GM19397 (cell line): ENCODE measurements around the gene SCAPER.
"Not testable (repeated sequence)": the region's sequence is repeated elsewhere in the genome, so short reads cannot be mapped to it uniquely, and the experiment has no call there.

Experiments
- ATAC-seq: cut with Tn5 transposase; IDR thresholded peaks from one replicate; pipeline ENCODE4 v1.9.1; 2021; ENCODE audit warnings: mild to moderate bottlenecking, moderate library complexity; ENCODE audit not compliant: unreplicated experiment

SCAPER gene

DNA sequence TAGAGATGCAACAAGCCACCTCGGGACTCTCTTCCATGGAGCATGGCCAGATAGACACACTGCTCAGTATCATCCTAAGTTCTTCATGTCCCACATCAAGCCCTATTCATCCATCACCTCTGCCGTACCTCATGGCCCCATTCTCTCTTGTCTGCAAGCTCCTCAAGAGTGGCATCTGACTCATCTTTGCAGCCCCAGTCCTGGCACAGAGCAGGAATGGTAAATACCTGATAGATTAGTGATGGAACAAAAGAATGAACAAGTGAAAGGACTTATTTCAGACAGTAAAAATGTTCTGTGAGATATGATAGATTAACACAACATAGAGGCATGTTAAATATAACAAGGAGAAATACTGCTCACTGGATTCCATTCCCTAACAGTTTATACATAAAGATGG, 392.2 kb downstream of the SCAPER start:
- no peak for ATAC-seq

DNA sequence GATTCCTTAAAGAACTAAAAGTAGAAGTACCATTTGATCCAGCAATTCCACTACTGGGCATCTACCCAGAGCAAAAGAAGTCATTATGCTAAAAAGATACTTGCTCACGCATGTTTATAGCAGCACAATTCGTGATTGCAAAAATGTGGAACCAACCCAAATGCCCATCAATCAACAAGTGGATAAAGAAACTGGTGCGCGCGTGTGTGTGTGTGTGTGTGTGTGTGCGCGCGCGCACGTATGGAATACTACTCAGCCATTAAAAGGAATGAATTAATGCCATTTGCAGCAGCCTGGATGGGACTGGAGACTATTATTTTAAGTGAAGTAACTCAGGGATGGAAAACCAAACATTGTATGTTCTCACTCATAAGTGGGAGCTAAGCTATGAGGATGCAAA, 394.5 kb downstream of the SCAPER start:
- not testable (repeated sequence) for ATAC-seq

DNA sequence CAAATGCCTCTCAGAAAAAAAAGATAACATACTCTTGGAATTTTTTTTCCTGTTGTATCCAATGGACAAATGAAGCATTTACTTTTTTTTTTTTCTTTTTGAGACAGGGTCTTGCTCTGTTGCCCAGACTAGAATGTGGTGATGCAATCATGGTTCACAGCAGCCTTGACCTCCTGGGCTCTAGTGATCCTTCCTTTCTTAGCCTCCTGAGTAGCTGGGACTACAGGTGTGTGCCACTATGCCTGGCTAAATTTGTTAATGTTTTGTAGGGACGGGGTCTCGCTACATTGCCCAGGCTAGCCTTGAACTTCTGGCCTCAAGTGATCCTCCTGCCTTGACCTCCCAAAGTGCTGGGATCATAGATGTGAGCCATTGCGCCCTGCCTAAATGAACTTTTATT, 401.3 kb downstream of the SCAPER start:
- ATAC-seq, result no peak

DNA sequence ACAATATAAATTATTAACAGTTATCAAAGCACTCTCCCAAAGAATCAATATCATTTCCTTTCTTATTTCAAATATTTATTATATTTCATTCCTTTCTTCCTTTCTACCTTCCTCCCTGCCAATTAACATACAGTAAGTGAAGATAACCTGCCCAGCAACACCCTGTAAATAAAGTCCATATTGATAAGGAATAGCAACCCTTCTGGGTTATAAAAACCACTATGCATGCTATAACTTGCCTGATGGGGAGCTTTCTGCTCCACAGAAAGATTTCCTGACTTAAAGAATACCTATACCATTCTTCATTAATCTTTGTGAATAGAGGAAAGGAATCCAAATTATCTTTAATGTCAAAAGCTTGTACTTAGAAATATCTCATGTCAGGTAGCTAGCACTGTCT, 402.0 kb downstream of the SCAPER start:
- no peak for ATAC-seq

DNA sequence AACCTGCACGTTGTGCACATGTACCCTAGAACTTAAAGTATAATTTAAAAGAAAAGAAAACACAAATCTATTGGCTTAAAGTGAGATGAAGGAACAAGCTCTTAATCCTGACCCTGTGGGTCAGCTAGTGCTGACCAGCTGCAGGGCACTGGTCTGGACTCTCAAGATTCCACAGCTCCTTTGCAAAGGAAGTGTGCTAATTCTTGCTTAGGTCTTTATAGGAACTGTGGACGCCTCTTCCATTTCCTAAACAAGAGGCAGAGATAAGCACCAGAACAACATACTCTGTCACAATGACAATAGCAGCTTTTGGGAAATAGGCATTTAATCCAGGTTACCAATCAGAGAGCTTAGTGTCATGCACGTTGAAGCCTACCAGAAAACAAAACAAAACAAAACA, 402.5 kb downstream of the SCAPER start:
- ATAC-seq, result no peak

DNA sequence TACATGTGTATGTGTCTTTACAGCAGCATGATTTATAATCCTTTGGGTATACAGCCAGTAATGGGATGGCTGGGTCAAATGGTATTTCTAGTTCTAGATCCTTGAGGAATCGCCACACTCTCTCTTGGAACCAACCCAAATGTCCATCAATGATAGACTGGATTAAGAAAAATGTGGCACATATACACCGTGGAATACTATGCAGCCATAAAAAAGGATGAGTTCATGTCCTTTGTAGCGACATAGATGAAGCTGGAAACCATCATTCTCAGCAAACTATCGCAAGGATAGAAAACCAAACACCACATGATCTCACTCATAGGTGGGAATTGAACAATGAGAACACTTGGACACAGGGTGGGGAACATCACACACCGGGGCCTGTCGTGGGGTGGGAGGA, 403.0 kb downstream of the SCAPER start:
- ATAC-seq, result not testable (repeated sequence)

DNA sequence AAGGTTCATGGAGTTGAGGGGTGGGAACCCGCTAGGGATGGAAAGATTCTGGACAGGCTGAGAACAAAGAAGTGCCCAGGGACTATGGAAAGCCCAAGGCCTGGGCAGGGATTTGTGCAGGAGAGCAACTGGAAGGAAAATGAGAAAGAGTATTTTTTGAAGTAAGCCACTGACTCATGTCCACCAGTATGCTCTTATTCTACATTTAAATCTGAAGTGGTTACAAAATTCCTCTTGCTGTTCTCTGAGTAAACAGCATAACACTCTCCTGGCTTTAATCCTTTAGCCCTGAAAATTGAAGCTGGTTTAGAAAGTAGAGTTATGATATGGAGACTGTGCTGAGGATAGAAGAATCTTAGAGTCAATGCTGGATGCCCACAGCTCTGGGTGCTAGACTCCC, 403.4 kb downstream of the SCAPER start:
- no peak for ATAC-seq

DNA sequence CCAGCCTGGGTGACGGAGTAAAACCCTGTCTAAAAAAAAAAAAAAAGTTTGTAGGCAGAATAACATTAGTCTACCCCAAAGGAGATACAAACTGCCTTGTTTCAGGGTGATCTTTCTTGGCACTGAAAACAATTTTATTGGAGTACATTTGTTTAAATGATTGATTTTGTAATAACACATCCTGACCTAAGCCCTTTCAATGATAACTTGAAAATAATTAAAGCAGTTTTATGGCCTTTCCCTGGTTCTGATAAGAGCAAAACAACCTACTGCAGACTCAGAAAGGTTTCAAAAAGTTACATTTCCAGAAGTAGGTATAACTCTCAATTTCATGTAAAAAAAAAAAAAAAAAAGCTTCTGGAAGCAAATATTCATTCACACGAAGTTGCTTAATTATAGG, 404.1 kb downstream of the SCAPER start:
- no peak for ATAC-seq

DNA sequence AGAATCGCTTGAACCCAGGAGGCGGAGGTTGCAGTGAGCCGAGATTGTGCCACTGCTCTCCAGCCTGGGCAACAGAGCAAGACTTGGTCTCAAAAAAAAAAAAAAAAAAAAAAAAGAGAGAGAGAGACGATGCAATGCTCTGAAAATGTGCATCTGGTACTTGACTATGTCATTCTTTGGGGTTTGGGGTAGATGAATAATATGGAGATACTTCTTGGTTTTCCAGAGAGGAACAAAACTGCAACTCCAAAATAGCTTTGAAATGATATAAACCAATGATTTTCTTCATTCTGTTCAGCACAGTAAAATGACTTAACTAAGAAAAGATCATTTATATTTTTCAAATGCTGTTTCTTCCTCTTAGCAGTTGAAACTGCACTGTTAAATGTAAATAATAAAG, 409.7 kb downstream of the SCAPER start:
- ATAC-seq, result no peak

DNA sequence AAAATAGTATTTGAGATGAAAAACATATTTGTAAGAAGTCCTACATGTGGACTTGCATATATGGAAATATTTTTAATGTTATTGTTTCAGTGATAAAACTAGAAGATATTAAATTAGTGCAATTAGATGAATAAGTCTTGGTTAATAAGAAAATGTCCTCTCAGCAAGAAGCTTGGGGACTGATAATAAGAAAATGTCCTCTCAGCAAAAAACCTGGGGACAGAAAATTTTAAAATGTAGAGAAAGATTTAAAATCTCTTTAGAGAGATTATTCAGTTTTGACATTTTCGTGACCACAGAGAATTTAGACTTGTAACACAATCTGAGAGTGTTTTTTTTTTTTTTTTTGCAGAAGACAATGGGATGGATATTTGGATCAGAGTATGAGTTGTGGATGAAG, 412.6 kb downstream of the SCAPER start:
- ATAC-seq, result no peak

DNA sequence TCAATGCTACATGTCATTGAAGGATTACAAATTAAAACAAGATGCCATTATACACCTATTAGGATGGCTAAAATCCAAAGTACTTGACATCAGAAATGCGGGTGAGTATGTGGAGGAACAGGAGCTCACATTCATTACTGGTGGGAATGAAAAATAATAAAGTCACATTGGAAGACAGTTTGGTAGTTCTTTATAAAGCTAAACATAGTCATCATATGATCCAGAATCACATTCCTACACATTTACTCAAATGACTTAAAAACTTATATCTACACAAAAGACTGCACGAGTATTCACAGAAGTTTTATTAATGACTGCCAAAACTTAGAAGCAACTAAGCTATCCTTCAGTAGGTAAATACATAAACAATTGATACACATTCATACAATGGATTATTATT, 421.4 kb downstream of the SCAPER start:
- no peak for ATAC-seq

DNA sequence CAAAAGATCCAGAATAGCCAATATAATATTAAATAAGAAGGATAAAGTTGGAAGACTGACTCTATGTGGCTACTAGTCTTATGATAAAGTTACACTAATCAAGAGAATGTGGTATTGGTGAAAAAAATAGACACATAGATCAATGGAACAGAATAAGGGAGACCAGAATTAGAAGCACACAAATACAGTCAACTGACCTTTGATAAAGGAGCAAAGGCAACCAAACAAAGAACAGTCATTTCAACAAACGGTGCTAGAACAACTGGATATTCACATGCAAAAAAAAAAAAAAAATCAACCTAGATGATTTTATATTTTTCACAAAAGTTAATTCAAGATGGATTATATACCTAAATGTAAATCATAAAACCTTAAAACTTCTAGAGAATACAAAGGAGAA, 422.1 kb downstream of the SCAPER start:
- ATAC-seq, result no peak

DNA sequence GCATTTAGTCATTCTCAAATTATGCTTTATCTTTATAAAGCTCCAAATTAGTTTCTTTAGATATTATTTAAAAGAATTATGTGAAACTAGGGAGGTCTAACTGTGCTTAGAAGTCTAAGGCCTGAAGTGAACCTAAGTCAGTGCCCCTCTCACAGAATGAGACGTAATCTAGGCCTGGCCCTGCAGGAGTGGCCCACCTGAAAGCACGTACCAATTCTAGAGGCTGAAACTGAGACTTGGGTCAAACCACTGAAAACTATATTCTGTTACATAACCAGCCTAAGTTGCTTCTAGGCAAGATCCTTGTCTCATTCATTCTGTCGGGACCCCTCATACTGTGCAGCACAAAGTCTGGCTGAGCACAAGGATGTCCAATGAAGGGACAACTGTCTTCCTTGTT, 424.9 kb downstream of the SCAPER start:
- ATAC-seq, result no peak

DNA sequence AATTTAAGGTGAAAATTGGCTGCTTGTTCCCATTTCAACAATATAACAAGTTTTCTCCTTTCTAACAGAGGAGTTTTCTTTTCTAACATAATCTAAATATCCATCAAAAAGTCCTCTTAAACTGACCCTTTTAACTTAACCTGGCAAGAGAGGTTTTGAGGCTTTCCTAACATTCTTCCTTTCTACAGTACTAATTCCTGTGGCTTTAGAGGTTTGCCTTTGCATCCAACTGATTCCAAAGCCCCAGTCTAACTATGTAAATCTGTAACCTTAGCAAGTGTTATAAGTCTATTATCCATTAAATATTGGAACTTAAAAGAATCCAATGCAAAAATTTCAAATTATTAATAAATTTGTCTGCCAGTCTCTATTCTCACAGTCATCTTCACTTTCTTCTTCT, 434.4 kb downstream of the SCAPER start:
- ATAC-seq, result no peak

DNA sequence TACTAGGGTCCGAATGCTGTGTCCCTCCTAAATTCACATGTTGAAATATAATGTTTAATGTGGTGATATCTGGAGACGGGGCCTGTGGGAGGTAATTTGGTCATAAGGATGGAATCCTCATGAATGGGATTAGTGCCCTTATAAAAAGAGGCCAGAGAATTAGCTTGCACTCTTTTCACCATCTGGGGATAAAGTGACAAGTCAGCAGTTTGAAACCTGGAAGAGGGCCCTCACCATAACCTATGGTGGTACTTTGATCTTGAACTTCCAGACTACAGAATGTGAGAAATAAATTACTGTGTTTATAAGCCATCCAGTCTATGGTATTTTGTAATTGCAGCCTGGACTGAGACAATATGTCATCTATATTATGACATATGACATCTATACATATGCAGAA, 436.4 kb downstream of the SCAPER start:
- no peak for ATAC-seq

DNA sequence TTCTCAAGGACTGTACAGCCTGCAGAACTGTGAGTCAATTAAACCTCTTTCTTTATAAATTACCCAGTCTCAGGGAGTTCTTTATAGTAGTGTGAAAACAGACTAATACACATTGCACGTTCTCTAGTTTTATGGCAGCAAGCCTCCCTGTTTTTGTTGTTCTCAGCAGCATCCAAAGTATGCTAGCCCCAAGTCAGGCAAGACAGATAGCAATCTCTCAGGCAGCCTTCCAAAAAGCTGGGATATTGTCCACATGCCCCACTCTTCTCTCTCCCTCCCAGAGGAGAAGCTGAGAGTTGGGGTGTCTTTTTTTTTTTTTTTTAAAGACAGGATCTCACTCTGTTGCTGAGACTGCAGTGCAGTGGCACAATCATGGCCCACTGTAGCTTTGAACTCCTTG, 438.0 kb downstream of the SCAPER start:
- ATAC-seq, result no peak

DNA sequence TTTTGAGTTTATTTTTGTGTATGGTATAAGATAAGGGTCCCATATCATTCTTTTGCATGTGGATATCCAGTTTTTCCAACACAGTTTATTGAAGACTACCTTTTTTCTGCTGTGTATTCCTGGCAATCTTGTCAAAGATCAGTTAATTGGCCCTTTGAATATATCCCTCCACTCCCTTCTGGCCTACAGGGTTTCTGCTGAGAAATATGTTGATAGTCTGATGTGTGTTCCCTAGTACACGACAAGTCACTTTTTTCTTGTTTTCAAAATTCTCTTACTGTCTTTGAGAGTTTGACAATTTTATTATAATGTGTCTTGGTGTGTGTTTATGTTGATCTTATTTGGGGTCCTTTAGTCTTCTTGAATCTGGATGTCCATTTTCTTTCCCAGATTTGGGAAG, 439.4 kb downstream of the SCAPER start:
- ATAC-seq, result no peak

DNA sequence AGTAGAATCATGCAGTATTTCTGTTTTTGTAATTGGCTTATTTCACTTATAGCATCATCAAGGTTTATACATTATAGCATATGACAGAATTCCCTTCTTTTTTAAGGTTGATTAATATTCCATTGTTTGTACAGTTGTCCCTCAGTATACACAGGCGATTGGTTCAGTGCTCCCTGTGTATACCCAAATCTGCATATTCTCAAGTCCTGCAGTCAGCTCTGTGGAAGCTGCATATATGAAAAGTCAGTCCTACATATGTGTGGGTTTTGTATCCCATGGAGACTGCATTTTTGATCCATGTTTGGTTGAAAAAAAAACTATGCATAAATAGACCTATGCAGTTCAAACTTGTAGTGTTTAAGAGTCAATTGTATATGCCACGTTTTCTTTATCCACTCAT, 440.9 kb downstream of the SCAPER start:
- no peak for ATAC-seq

DNA sequence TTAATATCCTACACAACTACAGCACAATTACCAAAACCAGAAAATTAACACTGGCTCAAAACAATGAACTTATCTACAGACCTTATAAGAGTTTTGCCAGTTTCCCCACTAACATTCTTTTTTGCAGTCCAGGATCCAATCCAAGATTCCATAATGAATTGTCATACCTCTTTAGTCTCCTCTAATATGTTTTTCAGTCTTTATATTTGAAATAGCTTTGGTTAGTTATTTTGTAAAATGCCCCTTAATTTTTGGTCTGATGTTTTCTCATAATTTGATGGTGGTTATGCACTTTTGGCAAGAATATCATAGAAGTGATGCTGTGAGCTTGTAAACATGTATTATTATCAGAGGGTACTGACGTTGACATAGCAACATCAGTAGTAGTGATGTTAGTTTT, 444.3 kb downstream of the SCAPER start:
- no peak for ATAC-seq

DNA sequence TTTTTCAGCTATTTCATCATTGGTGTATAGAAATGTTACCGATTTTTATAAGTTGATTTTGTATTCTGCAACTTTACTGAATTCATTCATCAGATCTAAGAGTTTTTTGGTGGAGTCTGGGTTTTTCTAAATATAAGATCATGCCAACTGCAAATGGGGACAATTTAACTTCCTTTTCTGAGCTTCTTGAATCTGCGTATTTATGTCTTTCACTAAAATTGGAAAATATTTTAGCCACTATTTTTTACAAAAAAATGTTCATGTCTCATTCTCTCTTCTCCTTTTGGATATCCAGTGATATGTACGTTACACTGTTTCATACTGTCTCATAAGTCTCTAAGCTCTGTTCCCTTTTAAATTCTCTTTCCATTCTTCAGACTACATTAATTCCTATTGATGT, 444.8 kb downstream of the SCAPER start:
- no peak for ATAC-seq

DNA sequence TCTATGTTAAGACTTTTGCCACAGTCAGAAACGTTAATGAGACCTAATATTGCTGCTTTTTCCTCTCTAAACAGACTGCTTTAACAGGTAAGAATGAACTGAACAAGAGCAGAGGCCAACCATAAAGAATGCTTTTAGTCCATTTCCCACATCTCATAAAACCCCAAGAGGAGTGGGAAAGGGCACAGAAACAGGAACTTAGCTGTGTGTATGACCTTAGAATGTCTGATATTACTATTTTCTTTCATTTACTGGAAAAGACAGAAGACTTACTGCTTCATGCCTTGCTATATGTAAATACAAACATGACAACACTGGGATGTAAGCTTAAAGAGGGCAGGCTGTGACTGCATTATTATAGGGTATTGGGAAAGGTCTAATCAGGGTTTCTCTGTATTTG, 453.6 kb downstream of the SCAPER start:
- ATAC-seq, result no peak

DNA sequence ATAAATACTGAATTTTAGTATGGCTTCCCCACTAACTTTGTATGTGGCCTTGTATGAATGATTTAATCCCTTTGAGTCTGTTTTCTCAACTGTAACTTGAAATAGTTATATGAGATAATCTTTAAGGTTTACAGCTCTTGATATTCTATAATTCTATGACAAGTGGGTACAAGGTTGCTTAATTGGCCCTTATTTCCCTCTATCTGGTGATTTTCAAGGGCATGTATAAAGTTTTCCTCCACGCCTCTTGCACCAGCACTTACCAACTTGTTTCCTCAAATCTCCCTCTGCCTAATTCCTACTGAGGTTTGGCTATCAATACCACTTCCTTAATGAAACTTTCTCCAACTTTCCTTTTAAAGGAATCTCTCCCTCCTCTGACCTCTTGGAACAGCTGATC, 455.7 kb downstream of the SCAPER start:
- ATAC-seq, result no peak

DNA sequence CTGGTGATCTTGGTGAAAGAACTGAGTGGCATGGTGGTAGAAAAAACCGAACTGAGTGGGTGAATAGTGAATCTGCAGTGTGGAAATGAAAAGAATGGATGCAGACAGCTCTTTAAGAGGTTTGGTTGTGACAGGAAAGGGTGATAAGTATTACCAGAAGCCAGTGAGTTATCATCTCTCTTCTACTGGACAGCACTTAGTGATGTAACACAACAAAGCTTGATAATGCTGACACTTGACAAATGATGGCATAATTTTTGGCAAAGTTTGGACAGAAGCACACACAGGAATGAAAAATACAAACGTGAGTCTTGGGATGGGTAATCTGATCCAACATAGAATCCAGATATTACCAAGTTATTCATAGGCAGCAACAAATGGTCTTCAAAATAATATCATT, 456.4 kb downstream of the SCAPER start:
- no peak for ATAC-seq
